Inferior parietal cortex (tissue), 1 donor: ENCODE results near the gene PRICKLE2.

Experiments
- DNase-seq: peaks from one replicate; pipeline ENCODE4 v3.0.0-alpha.2; 2016; ENCODE audit errors: extremely low spot score

Gene PRICKLE2

DNA sequence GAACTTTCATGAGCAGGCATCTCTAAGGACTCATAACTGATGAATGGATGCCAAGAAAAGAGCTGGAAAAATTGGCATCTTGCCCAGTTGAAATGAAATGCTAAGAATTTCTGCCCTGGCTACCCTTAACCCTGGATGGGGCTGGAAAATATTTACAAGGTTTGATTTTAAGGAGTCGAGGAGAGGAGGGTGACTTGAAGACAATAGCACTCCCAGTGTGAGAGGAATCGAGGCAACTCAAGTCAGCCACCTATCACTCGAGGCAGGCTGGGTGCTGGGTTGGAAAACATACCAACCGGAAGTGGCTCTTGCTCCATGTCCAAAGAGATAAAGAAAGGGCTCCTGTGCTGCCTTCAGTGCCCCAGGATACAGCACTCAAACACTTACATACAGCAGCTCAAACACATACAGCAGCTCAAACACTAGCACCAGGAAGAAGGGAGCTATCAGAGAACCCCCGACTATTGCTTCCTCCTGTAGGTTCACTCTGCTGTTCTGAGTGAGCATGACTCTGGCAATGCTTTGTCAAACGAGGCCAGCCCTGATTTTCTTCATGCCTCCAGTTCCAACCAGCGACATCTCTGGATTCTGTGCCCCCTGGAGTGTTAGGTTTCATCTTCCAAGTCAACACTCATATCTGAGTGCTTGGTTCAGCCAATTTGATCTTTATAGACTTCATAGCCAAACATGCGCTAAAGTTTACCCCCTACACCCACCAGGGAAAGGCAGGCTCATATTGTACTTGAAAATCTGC, 4.9 kb downstream of the PRICKLE2 start:
- DNase-seq = peak; percentile 36

DNA sequence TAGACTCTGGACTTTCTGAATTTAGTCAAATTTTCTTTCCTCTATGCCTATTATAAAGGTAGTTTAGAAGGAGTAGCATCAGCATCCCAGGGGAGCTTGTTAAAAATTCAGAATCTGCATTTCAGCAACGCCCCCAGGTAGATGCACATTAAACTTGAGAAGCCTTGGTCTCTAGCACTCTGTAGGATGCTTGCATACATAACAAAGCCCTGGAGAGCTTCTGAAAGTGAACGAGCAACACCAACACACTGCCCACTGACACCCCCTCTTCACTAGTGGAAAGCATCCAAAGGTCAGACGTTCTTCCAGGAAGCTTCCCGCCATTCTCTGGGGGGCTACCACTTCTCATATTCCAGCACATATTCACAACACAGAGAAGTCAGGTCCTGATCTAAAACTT, 6.5 kb downstream of the PRICKLE2 start:
- DNase-seq = no peak

DNA sequence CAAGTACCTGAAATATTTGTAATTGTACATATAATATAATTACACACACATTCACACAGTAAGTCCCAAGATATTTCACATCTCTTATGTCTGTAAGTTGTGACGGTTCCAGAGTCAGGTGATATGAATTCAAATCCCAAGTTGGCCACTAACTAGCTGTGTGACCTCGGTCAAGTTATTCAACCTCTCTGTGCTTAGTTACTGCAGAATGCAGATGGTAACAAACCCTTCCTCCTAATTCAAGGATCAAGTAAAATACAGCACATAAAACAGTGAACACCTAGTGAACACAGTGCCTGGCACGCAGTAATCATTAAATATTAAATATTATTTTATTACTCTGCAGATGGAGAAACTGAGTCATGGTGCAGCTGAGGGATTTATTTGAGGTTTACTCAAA, 6.9 kb downstream of the PRICKLE2 start:
- no peak for DNase-seq

DNA sequence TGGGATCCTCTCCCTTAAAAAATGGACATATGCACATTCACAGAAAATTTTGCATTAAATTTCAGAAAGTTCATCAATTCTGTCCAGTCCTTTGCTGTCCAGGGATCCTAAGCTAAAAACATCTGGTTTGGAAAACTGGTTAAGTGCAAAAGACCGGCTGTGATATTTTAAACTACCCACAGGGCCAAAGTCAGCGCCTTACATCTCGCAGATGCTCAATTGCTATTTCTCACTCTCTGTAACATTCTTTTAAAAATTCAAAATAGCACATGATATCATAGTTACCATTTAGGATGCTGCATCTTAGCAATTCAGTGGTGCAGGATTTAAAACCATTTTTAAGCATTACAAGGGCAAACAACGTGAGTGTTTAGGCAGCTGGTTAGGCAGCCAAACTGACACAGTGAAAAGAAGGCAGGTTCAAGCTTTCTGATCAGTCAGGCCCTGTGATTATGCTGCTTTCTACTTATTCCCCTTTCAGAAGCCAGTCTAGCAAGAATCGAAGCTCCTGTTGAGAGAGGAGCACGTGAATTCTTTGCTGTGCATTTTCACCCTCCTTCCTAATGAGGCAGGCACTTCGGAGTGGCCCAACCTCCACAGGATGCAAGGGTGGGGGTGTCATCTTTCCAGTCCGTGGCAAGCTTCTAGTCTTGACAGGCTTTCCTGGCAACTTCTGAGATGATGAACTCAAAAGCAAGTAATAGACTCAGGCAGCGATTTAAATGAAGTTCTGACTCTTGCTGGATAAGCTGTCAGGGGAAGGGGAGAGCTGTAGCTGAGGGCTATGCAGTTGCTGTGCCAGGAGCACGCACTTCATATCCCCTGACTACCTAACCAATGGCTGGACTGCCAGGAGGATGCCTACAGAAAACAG, 8.8 kb downstream of the PRICKLE2 start:
- DNase-seq = no peak

DNA sequence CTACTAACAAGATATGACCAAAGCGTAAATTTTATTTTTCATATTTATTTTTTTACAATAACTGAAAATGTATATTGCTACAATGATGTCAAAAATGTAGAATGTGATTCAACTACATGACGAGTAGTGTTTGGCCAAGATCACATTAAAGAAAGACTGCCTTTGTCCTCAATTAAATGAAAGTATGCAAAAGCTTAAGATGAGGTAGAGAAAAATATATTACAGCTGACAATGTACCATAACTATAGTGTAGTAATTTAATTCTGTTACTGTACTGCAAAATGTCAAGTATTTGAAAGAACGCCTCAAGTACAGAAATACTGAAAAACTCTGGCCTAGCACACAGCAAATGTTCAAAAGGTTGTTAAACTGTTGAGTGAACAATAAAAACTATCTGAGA, 9.7 kb downstream of the PRICKLE2 start:
- DNase-seq = no peak

DNA sequence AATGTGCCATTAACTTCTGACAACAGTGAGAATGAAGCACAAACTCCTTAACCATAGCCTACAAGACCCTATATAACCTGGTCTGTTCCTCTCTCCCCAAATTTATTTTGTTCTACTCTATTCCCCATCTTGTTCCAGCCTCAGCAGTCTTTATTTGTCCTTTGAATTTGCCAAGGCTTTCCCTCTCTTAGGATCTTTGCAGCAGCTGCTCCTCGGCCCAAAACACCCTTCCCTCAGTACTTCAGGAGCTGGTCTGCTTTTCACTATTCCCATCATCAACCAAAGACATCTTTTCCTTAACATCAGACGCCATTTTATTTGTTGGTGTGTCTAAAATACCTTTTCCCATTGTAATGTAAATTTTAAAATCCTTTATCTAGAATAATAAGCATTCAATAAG, 10.2 kb downstream of the PRICKLE2 start:
- no peak for DNase-seq

DNA sequence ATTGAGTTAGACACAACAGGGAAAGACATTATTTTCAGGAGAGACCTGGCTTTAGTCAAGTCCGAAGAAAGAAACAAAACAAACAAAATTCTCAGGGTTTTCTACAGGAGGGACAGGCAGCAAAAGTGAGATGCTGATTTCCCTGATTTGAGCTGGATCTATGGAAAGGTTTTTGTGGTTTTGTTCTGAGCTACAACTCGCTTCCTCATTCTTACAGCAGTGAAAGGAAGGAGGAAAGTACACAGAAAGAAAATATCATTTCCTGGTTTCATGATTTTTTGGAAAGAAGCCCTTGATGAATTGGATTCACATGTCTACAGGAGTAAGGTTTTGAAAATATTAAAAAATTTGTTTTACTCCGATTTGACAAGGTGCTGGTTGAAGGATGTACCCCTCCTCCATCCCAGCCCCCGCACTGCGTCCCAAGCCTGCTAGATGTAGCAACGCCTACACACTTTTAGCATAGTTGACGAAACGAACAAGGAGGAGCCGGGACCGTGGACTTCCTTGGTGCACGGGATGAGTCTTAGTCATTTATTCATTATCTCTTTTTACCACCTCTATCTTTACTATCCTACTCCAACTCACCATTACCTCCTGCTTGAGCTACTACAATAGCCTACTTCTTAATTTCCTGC, 10.8 kb downstream of the PRICKLE2 start:
- DNase-seq = no peak

DNA sequence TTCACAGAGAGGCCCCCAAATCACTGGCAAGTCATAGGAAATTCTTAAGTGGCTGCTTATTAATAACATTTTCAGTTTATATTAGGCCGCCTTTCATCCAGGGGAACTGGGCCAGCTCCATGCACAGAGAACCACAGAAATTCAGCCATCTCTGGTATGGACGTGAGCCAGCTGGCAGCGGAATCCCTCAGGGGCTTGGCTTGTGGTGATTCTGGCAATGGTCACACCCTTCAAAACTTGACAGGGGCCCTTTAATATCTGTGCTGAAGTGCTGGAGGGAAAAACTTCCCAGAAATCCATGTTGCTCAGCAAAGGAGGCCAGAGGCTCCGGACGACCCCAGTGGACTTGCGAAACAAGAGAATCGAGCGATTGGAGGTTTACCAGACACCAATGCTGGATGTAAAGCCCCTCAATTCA, 11.3 kb downstream of the PRICKLE2 start:
- no peak for DNase-seq

DNA sequence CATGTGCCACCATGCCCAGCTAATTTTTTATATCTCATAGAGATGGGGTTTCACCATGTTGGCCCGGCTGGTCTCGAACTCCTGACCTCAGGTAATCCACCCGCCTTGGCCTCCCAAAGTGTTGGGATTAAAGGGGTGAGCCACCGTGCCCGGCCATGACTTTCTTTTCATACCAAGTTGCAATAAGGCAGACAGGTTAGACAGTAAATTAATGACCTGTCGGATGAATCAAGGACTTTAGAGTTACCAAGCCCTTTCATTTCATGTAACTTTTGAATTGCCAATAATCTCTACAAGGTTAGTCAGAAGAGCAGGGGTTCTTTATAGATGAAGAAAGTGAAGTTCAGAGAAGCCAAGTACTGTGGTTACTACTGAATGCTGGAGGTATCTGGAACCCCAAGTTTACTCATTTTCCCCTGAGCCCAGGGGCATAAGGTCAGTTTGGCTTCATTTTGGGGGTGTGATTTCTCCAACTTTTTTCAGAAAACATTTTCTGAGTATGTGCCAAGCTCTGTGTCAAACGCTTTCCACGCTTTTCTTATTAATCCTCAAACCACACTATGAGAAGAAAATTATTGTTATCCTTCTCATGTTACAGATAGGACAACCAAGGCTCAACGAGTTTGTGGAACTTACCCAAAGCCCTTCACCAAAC, 11.9 kb downstream of the PRICKLE2 start:
- DNase-seq = no peak

DNA sequence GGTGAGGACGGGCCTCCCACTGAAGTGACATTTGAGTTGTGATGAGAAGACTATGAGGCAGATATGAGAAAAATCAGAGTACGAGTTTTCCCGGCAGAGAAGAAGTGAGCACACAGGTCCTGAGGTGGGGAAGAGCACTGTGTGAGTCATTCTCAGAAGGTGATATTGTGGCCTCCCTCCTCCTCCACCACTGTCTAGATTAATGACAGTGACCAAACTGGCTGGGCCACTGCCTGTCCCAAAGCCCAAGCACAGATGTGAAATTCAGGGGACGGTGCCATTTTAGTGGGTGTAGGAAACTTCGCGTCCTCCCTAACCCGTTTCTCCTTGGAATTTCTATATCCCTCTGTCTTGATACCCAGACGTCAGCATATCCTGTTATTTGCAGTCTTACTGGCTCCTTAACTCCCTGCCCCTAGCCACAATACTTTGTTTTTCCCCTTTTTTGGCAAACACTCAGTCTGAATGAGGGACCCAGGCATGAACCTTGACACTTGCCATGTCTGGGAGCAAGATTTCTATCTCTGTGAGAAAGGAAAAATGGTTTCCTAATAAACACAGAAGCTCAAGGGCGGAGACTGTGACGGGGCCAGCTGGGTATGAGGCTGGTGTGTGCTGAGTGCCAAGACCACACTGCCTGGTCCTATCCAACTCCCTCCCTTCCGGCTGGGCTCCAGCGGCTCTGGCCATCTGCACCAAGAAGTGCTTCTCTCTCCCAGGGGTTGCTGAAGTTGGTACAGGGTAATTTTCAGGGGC, 15.2 kb downstream of the PRICKLE2 start:
- peak; percentile 51 for DNase-seq

DNA sequence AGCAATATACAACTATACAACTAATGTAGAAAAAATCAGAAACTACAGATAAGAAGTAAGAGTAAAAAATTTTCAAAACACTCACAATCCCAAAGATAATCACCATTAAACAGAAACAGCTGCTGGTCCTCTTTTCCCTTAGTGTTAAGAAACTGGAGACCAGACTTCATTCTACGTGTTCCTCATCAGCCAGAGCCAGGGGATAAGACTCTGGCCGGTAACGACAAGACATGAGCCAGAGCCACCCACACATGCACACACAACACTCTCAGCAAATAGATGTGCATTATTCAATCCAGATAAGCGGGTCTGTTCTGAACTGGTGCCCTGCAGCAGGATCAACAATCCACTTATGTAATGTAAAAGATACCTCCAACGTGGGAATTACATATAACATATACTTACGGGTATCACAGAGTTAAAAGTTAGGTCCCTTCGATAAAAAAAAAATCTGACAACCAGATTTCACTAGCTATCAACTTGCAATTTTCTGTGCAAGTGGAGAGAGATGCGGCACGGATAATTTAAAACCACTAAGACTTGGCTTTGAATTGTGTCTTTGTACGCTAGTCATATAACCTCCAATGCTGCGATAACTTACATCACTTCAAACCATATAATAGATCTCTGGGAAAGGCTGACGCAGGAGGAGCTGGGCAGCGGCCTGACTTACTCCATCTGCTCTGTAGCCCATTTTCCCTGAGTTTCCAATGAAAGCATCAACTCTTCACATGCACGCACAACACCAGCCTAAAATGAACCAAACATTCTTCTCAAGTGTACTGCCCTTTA, 17.8 kb downstream of the PRICKLE2 start:
- peak; percentile 29 for DNase-seq

DNA sequence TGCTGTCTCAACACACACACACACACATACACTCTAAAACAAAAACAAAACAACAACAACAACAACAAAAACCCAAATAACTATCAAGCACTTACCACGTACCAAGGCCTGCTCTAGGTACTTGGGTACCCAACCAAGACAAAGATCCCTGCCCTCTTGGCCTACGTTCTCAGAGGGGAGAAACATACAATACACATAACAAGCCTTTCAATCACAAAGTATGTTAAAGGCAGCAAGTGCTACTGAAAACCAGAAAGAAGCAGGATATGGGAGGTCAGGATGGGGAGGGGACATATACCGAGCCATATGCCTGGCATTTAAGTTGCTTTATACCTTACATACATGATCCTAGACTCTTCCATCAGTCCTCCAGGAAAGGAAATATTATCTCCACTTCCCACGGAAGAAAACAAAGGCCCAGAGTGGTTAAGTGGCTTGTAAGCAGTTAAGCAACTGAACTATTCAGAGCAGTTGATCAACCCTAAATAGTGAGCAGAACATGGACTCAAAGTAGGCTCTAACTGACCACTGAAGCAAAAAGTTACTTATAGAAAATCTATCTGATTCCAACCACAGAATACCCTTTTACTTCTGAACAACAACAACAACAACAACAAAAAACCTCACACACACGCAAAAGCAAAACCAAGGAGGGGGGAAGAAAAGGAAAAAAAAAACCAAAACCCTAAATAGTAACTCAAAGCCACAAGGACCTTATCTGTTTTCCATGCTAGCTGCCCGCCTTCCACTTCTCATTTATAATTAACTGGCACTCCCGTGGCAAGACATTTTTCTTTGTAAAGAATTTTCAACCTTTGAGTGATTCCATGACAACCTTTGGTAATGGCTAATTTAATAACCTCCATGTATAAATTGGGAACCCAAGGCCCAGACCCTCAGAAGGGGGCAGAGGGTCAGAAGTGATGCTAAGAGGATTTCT, 21.0 kb downstream of the PRICKLE2 start:
- no peak for DNase-seq

DNA sequence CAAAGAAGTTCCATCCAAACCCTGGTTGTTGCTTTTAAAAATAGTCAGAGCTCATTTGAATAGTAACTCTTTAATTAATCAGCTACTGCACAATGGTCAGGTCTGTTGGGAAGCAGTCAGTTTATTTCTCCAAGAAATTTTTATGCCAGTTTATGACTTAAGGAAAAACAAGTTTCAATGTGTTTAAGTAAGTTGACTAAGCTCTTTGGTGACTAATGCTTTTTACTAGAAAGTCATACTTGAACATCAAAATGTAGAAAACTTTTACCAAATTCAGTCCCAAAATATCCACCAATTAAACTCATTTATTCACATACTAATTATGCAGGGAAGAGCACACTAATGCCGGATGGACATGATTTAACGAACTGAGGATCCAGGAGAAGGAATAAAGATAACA, 22.1 kb downstream of the PRICKLE2 start:
- DNase-seq = no peak

DNA sequence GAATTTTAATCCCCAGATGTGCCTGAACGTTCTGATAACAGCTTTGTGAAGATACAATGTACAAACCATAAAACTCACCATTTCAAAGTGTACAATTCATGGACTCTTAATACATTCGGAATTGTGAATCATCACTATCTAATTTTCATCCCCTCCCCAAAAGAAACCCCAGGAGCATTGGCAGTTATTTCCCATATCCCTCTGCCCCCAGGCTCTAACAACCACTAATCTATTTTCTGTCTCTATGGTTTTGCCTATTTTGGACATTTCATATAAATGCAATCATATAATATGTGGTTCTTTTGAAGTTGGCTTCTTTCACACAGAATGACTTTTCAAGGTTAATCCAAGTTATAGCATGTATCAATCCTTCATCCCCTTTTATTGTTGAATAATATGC, 25.3 kb downstream of the PRICKLE2 start:
- no peak for DNase-seq

DNA sequence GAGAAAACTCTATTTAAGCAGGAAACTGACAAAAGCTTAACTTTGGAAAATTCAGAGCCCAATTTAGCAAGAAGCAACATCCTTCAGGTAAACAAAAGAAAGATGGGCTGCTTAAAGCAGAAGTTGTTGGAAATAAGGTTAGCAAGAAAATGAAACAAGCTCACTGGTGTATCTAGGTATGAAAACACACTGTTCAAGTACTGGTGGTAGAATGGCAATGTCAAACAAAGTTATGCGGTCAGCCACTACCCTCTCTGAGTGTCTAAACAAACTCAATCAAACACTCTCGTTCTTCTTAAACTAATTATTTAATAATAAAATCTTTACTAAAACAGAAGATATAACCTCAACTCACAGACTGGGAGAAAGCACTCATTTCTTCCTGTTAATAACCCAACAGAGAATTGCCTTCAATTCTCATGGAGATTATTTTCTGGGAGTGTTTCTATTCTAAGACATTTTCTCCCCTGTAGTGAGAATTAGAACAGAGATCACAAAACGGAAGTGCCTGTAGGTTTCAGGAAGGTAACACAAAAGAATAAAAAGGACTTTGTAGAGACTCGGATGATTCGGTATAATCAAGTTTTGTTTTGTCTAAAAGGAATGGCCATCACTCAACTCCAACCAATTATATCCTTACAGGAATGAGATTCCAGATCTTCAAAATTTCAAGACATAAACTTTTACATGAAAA, 28.9 kb downstream of the PRICKLE2 start:
- no peak for DNase-seq

DNA sequence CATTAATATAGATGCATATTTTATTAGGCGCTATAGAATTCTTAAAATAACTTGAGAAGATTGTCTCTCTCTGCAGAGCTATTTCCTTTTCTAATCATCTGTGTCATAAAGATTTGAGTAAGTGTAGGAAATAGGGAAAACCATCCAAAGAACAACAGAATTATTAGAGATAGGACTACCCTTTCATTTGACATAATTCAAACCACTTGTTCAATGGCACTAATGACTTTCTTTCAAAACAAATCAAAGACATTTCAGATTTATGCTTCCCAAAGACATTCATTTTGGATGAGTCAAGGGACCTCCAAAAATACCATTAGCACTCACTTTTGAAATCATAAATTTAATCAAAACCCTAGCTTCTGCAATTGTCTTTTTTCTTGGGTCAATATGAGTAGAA, 29.5 kb downstream of the PRICKLE2 start:
- DNase-seq = no peak

DNA sequence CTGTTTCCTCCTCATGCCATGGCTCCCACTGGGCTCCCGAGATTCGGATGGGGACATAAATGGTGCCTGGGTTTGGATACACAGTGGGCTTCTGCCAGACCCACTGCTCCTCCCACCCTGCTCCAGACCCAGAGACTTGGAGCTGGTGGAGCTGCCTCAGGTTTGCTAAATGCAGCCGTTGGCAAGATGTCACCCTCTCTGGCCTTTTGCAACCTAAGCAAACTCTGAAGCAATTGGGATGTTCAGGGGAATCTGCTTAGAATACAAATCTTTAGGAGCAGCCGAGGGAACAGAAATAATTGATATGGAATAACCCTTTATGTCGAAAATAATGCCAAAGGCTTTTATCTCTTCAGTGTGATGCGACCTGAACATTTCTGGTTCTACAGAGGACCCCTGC, 33.4 kb downstream of the PRICKLE2 start:
- DNase-seq = no peak
